GM21717 (cell line): ENCODE measurements around the gene LSM7.

Experiments
- ATAC-seq: cut with Tn5 transposase; IDR thresholded peaks from one replicate; pipeline ENCODE4 v1.9.1; 2021; ENCODE audit warnings: mild to moderate bottlenecking, moderate library complexity; ENCODE audit not compliant: unreplicated experiment

LSM7 gene

DNA sequence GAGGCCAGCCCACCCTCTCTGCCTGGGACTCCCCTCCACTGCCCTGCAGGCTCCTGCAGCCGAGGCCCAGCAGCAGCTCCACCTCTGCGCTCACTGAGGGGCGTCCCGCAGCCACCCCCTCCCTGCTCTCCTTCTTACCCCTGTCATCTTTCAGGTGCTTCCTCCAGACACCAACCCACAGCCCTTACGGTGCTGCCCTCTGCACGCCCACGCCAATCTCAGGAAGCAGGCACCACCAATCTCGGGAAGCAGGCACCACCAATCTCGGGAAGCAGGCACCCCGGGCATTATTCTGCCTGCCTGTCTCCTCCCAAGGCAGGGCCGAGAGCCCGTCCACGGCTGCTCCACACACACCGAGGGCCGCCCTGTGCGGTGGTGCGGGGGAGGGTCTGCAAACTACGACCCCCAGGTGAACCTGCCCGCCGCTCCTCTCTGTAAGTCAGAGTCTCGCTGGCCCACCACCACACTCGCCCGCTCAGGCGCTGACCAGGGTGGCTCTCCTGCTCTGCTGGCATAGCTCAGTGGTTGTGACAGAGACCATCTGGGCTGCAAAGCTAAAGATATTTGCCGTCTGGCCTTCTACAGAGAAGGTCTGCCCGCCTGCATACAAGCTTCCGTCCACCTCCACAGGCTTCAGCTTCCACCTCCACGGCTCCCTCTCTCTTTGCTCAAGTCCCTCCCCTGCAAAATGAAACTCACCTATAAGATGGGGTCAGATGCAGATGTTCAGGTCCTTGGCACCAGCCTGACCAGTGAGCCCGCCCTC is 2.9 kb downstream of the LSM7 start:
- no peak for ATAC-seq

DNA sequence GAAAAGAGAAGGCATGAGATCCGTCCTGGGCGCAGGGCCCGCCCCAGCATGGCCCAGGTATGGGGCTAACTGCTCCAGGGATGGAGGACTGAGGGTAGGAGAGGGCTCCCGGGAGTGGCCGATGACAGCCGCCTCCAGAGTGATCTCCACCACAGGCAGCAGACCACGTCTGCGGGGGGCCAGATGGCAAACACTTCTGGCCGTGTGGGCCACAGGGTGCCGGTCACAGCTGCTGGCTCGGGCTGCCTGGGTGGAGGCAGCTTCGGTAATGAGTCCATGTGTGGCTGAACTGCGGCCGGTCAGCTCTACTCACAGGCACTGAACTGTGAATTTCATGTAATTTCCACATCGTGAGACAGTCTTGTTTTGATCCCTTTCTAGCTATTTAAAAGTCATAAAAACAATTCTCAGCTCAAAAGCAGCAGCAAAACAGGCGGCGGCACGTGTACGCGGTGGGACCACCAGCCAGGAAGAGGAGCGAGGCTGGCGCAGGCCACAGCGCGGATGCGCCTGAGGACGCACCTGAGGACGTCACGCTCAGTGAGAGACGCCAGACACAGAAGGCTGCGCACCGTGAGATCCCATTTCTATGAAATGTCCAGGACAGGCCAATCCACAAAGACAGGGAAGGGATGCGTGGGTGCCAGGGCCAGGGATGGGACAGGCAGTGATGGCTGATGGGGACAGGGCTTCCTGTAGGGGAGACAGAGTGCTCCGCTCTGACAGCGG is 4.0 kb downstream of the LSM7 start:
- no peak for ATAC-seq

DNA sequence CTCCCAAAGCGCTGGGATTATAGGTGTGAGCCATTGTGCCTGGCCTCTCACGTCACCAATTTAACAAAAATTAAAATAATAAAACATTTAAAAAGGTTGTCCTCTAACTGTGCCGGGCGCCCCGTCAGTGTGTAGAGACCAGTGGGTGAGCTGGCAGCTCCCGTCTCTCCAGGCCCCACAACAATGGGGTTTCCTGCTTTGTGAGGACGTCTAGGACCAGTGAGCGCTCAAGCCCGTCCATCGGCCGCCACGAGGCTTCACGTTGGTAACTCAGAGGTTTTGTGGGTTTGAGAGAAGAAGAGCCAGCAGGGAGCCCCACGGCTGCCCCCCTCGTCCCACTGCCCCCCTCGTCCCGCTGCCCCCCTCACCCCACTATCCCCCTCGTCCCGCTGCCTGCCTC is 4.7 kb downstream of the LSM7 start:
- no peak for ATAC-seq

DNA sequence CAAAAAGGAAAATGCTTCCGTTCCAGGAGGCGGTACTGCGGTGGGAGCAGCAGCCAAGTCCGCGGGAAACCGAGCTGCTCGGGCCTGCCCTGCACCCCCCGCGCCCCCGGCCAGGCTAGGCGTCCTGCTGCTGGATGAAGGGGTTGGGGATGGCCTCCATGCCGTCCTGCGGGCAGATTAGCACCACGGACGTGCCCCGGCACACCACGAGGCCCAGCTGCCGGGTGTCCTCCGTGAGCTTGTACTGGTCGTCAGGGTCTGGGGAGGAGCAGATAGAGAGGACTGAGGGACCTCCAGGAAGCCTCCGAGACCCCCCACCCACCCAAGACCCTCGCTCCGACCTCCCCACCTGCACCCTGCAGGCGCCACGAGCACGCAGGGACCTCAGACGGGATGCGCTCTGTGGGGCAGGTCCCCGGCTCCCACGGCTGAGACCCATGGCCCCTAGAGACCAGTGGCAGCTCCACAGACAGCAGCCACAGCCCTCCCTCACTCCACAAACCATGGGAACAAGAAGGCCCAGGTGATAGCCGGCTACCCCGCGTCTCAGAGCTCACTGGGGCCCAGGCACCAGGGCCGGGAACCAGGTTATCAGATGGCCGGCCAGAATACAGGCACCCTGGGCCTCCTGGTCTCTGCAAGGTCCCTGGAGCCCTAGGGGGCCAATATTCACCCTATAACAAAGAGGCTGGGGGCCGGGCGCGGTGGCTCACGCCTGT is 6.7 kb downstream of the LSM7 start:
- no peak for ATAC-seq

DNA sequence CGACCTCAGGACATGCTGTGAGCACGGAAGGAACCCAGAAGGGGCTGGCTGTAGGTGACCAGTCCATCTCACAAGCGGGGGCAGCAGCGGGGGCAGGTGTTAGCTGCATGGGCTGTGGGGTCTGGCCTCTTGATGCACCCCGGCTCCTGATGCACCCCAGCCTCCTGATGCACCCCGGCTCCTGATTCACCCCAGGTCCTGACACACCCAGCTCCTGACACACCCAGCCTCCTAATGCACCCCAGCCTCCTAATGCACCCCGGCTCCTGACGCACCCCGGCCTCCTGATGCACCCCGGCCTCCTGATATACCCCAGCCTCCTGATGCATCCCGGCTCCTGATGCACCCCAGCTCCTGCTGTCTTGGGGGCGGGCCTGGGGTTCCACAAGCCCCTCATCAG is 7.4 kb downstream of the LSM7 start:
- no peak for ATAC-seq

DNA sequence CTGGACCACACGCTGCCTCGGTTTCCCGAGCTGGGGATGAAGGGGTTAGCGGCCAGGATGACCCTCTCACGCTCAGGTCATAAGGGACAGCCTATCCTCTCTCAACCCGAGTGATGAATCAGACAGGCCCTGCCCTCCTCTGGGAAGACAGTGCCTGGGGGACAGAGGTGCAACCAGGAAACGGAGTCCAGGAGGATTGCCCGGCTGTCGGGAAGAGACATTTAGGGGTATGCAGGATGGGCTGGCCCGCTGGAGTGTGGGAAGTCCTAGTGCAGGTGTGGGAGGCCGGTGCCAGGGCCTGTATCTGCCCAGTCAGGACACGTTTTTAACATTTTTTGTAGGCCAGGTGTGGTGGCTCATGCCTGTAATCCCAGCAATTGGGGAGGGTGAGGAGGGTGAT is 8.3 kb downstream of the LSM7 start:
- no peak for ATAC-seq

DNA sequence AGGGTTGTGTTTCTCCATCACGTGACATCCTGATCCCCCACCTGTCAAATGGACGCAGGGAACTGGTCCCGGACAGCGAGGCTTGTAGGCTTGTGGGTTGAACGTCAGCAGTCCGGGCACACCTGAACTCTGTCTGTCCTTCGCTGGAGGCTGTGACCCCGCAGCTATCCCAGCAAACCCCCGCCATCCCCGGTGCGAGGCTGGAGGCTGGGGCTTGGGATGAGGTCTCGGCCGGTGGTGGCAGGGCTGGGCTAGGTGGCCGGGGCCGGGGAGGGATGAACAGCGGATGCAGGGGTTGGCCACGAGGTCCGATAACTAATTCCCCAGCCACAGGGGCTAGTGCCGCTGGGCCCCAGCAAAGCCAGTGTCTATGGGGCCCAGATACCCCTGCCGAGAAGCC is 8.8 kb downstream of the LSM7 start:
- no peak for ATAC-seq

DNA sequence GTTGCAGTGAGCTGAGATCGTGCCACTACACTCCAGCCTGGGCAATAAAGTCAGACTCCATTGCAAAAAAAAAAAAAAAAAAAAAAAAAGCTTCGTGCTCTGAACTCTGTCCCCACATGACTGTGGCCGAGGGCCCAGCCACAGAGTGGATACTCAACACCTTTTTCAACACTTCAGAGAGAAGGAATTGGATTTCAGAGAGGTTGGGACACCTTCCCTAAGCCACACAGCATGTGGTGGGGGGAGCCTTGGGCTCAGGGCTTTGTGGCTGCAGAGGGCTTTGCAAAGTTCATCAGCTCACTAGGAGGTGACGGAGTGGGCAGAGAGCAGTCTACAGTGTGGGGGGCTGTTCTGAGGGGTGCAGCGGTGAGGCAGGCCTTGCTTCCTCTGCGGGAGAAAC is 9.5 kb downstream of the LSM7 start:
- no peak for ATAC-seq

DNA sequence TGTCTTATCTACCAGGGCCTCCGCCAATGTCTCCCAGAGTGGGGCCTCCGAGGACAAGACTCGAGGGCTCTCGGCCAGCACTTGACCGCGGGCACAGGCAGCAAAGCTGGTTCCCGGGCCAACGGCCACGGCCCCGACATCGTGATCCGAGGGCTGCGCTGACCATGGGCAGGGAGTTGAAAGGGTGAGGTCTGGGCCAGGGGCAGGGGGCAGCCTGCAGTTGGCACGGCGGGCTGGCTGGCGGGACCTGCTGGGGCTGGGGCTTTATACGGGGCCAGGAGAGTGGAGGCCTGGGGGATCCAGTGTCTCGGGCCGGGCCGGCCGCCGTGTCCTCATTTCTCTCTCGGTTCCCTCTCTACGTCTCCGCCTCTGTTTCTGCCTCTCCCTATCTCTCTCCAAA is 10.6 kb downstream of the LSM7 start:
- ATAC-seq: no peak

DNA sequence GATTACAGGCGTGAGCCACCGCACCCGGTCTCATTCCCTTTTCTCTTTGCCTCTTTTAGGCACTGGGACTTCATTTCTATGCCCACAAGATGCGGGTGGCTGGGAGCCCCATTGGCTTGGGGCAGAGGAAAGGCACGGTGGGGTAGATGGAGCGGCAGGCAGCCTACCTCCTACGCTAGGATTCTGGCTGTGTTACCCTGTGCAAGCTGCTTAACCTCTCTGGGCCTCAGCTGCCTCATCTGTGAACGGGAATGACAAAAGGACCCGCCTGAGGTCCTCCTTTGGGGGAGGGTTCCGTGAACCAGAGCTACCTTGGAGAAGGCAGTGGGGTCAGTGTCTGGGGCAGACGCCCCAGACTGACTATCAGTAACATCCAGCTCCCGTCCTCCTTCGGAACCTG is 11.1 kb downstream of the LSM7 start:
- ATAC-seq: no peak

DNA sequence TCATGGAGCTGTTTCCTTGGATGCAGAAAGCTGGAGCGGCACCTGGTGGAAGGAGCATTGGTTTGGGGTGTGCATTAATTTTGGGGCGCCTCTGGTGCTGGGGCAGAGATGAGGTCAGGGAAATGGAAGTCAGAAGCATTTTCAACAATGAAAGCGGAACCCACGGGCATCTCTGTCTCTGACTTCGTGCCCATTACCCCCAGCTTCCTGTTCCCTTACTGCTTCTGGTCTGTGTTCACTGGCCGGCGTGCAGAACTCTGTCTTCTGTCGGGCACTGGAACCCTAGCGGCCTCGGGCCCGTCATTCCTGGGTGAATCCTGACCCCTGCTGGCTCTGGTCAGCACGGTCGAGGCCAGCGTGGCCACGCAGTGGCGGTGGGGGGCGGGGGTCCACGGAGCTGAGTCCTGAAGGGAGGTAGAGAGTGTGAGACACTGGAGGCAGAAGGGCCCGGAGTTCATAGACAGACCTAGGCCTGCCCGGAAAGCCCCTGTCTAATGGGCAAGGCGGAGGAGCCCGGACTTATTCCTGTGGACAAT is 12.5 kb downstream of the LSM7 start:
- ATAC-seq: no peak

DNA sequence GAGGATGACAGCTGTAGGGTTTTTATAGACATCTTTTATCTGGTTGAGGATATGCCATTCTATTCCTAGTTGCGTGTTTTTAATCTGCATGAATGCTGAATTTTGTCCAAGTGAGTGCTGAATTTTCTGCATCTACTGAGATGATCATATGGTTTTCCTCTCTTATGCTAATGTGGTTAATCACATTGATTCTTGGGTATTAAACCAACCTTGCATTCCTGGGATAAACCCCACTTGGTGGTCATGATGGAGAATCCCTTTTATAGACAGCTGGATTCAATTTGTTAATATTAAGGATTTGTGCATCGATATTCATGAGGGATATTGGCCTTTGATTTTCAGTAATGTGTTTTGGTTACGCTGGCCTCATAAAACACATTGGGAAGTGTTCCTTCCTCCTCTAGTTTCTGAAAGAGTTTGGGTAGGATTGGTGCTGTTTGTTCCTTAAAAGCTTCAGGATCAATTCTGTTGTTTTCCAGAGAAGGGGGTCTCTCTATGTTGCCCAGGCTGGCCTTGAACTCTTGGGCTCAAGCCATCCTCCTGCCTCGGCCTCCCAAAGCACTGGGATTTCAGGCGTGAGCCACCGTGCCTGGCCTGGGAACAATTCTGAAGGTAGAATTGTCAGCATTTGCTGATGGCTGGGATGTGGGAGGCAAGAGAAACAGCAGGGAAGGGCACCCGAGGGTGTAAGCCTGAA is 13.1 kb downstream of the LSM7 start:
- ATAC-seq: no peak

DNA sequence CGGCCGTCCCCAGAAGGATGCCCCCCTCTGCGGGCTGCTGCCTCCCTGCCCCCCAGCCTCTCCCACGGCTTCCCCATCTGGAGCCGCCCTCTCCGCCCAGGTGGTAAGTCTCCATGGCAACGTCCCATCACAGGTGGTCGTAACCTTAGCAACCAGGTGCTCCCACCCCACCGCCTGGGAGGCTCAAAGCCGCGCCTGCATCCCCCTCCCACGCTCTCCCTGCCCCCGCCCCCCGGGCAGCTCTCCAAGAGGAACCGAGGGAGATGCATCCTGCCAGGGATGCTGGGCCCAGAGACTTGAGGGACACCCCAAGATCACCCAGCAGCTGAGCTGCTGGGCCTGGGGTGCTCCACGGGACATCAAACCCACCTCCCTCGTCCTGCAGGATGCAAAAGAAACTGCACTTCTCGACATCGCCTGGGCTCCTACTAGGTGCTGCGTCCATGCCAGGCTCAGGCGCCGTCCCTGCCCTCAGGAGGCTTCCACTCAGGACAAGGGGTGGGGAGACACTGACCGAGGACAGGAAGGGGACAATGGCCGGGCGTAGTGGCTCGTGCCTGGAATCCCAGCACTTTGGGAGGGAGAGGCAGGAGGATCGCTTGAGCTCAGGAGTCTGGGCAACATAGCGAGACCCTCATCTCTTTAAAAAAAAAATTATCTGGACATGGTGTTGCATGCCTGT is 15.4 kb downstream of the LSM7 start:
- ATAC-seq: no peak

DNA sequence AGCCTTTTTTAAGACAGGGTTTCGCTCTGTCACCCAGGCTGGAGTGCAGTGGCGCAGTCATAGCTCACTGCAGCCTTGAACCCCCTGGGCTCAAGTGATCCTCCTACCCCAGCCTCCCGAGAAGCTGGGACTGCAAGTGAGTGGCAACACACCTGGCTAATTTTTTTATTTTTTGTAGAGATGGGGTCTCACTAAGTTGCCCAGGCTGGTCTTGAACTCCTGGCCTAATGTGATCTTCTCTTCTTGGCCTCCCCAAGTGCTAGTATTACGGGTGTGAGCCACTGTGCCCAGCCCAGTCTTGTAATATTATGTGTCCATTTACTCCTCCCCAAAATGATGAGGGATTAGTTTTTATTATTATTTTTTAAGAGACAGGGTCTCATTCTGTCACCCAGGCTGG is 17.3 kb downstream of the LSM7 start:
- ATAC-seq: no peak

DNA sequence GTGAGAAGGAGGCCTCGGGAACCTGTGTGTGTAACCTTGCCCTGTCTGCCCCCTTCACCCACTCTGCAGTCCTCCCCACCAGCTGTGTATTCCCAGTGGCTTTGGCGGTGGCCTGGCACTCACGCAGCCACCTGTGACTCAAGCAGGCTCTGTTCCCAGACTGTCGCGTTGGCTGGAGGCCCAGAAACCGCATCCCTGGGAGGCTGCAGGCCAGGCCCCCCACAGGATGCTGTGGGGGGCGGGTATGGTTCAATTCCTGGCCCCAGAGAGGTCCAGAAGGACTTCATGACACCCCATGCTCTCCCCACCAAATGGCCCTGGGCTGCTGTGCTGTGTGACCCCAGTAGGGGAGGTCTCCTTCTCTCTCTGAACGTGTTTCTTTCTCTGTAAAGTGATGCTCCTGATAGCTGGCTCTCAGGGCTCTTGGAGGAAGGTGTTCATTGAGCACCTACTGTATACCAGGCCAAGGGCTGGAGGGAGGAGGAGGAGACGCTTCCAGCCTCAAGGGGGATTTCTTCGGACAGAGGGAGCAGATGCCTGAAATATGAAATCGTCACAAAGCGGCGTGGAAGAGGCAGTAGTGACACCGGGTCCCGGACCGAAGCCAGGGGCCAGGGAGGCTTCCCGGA is 18.5 kb downstream of the LSM7 start:
- ATAC-seq: no peak

DNA sequence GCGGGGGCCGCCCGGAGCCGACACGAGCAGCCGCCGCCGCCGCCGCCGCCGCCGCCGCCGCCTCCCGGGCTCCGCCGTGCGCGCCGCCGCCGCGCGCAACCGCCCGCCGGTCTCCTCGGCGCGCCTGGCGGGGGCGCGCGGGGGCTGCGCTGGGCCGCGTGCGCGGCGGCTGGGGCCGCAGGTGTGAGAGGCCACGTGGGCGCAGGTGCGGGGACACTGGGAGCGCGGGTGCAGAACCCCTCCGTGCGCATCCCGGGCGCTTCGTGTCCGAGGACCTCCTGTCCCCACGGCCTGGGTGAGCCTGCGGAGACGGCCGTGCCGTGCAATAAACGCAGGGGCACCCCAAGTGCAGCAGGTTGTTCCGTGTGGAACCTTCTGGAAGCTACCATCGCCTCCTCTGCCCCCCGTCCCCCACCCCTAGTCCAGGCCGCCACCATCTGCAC is 20.3 kb downstream of the LSM7 start, which contains the start of gene LINGO3:
Gene LINGO3 (minus strand): TSS at position 41 of the 443 bp plus-strand sequence. CDS start 16,378 bp downstream, outside the sequence.
- no peak for ATAC-seq

DNA sequence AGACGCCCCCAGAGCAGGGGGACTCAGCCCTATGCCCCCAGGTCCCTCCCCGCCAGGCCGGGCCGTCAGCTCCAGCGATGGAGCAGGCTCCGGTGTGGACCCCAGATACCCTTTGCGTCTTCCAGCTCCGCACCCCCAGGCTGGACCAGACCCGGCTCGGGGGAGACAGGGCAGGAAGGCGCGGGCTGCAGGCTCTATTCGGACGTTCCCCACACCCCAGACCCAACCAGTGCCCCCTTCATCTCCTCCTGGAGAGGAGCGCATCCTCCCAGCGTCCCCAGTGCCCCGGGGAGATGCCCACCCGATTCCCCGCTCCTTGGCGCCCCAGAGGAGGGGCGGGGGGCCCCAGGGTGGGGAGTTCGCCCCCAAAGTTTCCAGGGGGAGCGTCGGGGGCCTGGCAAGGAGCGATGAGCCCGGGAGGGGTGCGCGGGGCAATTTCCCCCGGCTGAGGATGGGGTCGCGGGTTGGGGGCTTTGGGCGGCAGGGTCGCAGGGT is 20.8 kb downstream of the LSM7 start:
- ATAC-seq: no peak

DNA sequence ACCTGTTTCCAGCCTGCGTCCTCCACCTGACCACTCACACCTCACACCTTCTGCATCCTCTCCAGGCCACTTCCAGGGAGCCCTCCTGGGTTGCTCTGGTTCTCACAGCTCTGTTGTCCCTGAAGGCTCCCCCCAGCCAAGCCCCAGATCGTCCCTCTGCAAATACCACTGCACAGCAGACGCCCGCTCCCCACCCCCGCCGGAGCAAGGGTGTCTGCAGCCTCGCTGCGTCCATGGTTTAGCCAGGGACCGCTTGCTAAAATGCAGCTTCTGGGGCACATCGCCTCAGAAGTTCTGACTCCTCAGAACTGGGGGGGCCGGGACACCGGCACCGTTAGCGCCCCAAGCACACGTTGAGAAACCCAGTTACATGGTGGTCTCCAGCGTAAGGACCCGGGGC is 21.4 kb downstream of the LSM7 start:
- no peak for ATAC-seq

DNA sequence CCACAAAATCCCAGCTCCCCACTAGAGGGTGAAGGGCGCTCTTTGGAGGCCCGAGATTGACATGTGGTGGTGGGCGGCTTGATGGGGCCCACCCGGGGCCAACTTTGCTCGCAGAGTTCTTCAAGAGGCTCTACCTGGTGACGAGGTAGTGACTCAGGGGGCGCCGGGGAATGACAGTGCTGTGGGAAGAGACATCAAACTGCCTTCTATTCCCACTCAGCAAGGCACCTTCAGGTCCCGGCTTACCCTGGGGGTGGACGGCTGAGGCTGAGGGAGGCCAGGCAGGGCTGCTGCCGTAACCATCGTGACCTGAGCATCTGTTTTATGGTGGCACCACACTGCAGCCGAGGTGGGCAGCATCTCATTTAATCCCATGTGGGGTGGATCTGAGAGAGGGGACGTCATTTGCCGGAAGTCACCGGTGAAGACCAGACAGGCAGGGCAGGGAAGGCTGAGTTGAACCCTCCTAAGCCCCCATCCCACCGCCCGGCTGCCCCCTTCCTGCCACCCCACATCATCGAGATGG is 22.0 kb downstream of the LSM7 start:
- ATAC-seq: no peak
